RWPE1 (cell line): ENCODE measurements around the gene SCYGR6.
"Not testable (repeated sequence)": the region's sequence is repeated elsewhere in the genome, so short reads cannot be mapped to it uniquely, and the experiment has no call there.

ENCODE experiments used
- CTCF ChIA-PET: fragments of 350-600 bp; sonication (Branson Sonifier 250); formaldehyde crosslinking; extraction: SDS; loops from one replicate; lab custom pipeline; 2021; lab: Yijun Ruan, JAX
- POLR2A ChIA-PET: fragments of 400-600 bp; formaldehyde crosslinking; extraction: SDS; loops from one replicate; lab custom pipeline; 2020; ENCODE audit warnings: antibody characterized with exemption; ENCODE audit not compliant: low non-redundant PET; lab: Yijun Ruan, JAX
- DNase-seq: peaks from one replicate; pipeline ENCODE4 v3.0.0; 2012; ENCODE audit warnings: low spot score
- H3K27ac ChIP-seq: fragments of 450-650 bp; 2 replicates; pipeline ENCODE4 v1.5.1; 2017
- CTCF ChIP-seq: fragments of 450-650 bp; conservative IDR thresholded peaks from 2 replicates; pipeline ENCODE4 v1.5.1; 2017; ENCODE audit warnings: low read depth, mild to moderate bottlenecking

SCYGR6 gene

GRCh38 chr2:227765788-227766372 is 41.3 kb upstream of the SCYGR6 start:
- ChIA-PET CTCF (interaction anchor here (0.6 to 3.2 kb wide), 10 partner anchors 10 to 635 kb away, joined by 3 to 43 read pairs (median 4); no protein-coding TSS in a partner anchor), POLR2A (no interaction called here)
- H3K27ac ChIP-seq, result no peak overlapping the region
- no peak for DNase-seq
- TF ChIP-seq CTCF, result no peak

GRCh38 chr2:227761740-227762476 is 37.4 kb upstream of the SCYGR6 start:
- no peak for TF ChIP-seq CTCF
- ChIA-PET POLR2A (no interaction called here), CTCF (interaction anchor here (0.6 to 1.1 kb wide), 3 partner anchors 70 to 291 kb away, joined by 3 read pairs; no protein-coding TSS in a partner anchor)
- no peak for DNase-seq
- no peak overlapping the region for H3K27ac ChIP-seq

GRCh38 chr2:227759411-227760118 is 35.0 kb upstream of the SCYGR6 start:
- peak overlapping the region; percentile 7; the same call in 1 of the 2 replicates for H3K27ac ChIP-seq
- peak; percentile 71 for DNase-seq
- TF ChIP-seq CTCF, result no peak
- ChIA-PET CTCF (interaction anchor here (0.6 kb wide), 1 partner anchor 407 kb away, joined by 3 read pairs; no protein-coding TSS in a partner anchor), POLR2A (no interaction called here)

GRCh38 chr2:227756261-227756660 is 31.7 kb upstream of the SCYGR6 start:
- CTCF ChIA-PET, result interaction anchor here (1.0 to 1.2 kb wide), 2 partner anchors 10 to 134 kb away, joined by 4 to 5 read pairs; no protein-coding TSS in a partner anchor
- DNase-seq, H3K27ac ChIP-seq, POLR2A ChIA-PET: not testable (repeated sequence)

DNA sequence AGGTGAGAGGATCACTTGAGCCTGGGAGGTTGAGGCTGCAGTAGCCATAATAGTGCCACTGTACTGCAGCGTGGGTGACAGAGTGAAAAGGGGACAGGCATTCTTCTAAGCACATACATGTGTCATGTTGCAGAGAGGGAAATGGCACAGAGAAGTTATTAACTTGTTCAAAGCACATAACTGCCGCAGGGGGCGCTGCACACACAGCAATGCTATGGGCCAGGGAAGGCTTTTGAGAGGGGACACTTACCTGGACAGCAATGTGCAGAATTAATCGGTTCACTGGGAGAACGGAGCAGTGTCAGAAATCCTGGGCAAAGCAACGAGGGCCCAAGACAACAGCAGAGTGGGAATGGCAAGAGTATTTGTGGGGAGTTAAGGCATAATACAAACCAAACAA is 23.5 kb upstream of the SCYGR6 start:
- CTCF ChIA-PET, result no interaction called here
- TF ChIP-seq CTCF, result no peak
- no peak overlapping the region for H3K27ac ChIP-seq
- DNase-seq, result no peak
- POLR2A ChIA-PET, result no interaction called here

- no peak within 1 kb of the TSS for H3K27ac ChIP-seq
- DNase-seq, result no peak
- CTCF ChIA-PET, result no interaction called here
- POLR2A ChIA-PET, result no interaction called here
- no peak for TF ChIP-seq CTCF
Measured at GRCh38 chr2:227745594-227745993, 21.0 kb upstream of the SCYGR6 start, which contains the start of gene SCYGR8. Gene SCYGR8, plus strand, starts transcription at chr2:227745894. Its CDS starts 0 bp downstream, at chr2:227745894.

- H3K27ac ChIP-seq, POLR2A ChIA-PET, DNase-seq: not testable (repeated sequence)
- CTCF ChIA-PET, result interaction anchor here (0.6 to 0.7 kb wide), 4 partner anchors 44 to 395 kb away, joined by 3 to 4 read pairs (median 3); no protein-coding TSS in a partner anchor
Measured at GRCh38 chr2:227740705-227741104, 16.1 kb upstream of the SCYGR6 start.
